DND-41 (cell line): ENCODE data around the gene TMEM39B.

Experiments
- ATAC-seq: fragments of 200-7000 bp; cut with Tn5 transposase; 3 replicates; pipeline ENCODE4 v1.9.1; 2021; ENCODE audit warnings: low read depth; ENCODE audit not compliant: insufficient read depth
- DNase-seq: peaks from one replicate; pipeline ENCODE4 v3.0.0-alpha.2; 2020
- H2AFZ ChIP-seq: 2 replicates; pipeline ENCODE4 v1.6.0; 2012; ENCODE audit warnings: low read depth, low read length
- H3K27ac ChIP-seq: 2 replicates; pipeline ENCODE4 v1.5.1; 2012; ENCODE audit warnings: low read length, inconsistent platforms
- H3K27me3 ChIP-seq: fragments of 200-600 bp; sonication (generic); 2 replicates; pipeline ENCODE4 v1.6.0; 2012; ENCODE audit warnings: low read length, mild to moderate bottlenecking, inconsistent platforms; ENCODE audit not compliant: insufficient read depth, poor library complexity
- H3K36me3 ChIP-seq: 2 replicates; pipeline ENCODE4 v1.5.1; 2012; ENCODE audit warnings: low read length, inconsistent platforms; ENCODE audit not compliant: insufficient read depth
- H3K4me1 ChIP-seq: 2 replicates; pipeline ENCODE4 v1.5.1; 2012; ENCODE audit warnings: mild to moderate bottlenecking, low read length; ENCODE audit not compliant: insufficient read depth
- H3K4me2 ChIP-seq: 2 replicates; pipeline ENCODE4 v1.6.0; 2012; ENCODE audit warnings: mild to moderate bottlenecking, moderate library complexity, low read length, inconsistent platforms; ENCODE audit not compliant: insufficient read depth
- H3K4me3 ChIP-seq, 2 experiments: fragments of 200-600 bp in 1 of 2; shearing (Covaris generic) in 1 of 2; 2 replicates each; pipeline ENCODE4 v1.5.1; 2012 to 2016; ENCODE audit warnings: inconsistent platforms in 2 of 2, low read length in 2 of 2, mild to moderate bottlenecking in 2 of 2, low read depth in 1 of 2, moderate library complexity in 1 of 2
- H3K79me2 ChIP-seq: 2 replicates; pipeline ENCODE4 v1.6.0; 2012; ENCODE audit warnings: low read length, inconsistent platforms; ENCODE audit not compliant: insufficient read depth
- H3K9ac ChIP-seq: 2 replicates; pipeline ENCODE4 v1.6.0; 2012; ENCODE audit warnings: low read depth, mild to moderate bottlenecking, inconsistent platforms, low read length, moderate library complexity
- H3K9me3 ChIP-seq: 2 replicates; pipeline ENCODE4 v1.5.1; 2012; ENCODE audit warnings: low read length, moderate library complexity, mild to moderate bottlenecking, inconsistent platforms; ENCODE audit not compliant: insufficient read depth, severe bottlenecking
- H4K20me1 ChIP-seq: 2 replicates; pipeline ENCODE4 v1.6.0; 2012; ENCODE audit warnings: low read length; ENCODE audit not compliant: insufficient read depth
- CTCF ChIP-seq: IDR thresholded peaks from 2 replicates; pipeline ENCODE4 v1.5.1; 2012; ENCODE audit warnings: borderline replicate concordance, low read length, moderate library complexity, mild to moderate bottlenecking; ENCODE audit not compliant: poor library complexity, severe bottlenecking; ENCODE audit errors: extremely low read depth
- EZH2 ChIP-seq: IDR thresholded peaks from 3 replicates; pipeline ENCODE4 v1.6.1; 2012; ENCODE audit warnings: borderline replicate concordance, low read depth, mild to moderate bottlenecking, moderate library complexity, low read length, inconsistent platforms; ENCODE audit not compliant: severe bottlenecking

The TMEM39B gene

DNA sequence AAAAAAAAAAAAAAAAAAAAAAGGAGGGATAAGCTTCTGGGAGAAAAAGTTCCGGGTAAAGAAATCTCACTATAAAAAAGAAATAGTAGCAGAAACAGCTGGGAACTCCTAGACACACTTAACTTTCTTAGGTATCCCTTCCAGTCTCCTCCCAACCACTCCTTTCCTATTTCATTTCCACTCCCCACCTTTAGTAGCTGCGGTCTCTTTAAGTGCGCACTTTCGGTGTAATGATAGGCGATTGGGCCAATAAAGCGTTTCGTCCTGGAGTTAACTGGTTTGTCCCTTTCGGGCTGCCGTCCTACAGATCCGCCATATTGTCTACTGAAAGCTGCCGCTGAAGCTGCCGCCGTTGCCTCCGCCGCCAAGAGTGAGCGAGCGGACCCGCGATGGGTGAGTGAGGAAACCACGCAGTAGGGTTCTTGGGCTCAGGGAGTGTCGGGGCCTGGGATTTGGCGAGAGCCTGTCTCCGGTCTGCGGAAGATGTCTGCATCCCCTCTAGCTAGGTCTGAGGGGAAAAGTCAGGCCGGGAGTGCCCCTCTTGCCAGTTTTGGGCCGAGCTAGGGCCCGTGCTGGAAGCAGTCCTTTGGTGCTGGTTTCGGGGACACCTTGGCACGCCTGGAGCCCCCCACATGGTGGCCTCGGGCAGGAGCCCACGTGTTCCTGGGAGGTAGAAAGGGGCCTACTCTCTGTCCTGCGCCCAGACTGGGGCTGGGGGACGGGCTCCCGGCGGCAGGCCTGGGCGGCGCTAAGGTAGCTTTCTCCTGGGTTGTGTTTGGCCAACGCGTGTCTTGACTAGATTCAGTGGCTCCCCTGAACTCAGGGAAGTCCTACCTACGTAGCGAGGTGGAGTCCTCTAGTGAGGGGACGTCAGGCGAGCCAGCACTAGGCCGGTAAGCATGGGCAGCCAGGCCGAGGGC is 35.3 kb downstream of the TMEM39B start, which contains the start of gene KPNA6:
KPNA6 (plus strand) TSS at position 315 of the 920 bp plus-strand sequence; CDS start at position 390, 75 bp downstream.
- Histone ChIP-seq H2AFZ (peak within 1 kb of the TSS; percentile 86), H3K4me1 (peaks cover 36% of the 10 kb centered on the region), H3K4me3 (peak within 1 kb of the TSS; percentile 80 to 90), H3K9me3 (no peaks in the 10 kb centered on the region), H3K27me3 (no peaks in the 10 kb centered on the region), H3K79me2 (peaks cover 52% of the 10 kb centered on the region), H3K36me3 (peaks cover 21% of the 10 kb centered on the region), H3K9ac (peak within 1 kb of the TSS; percentile 89), H3K4me2 (peak within 1 kb of the TSS; percentile 71), H3K27ac (peak within 1 kb of the TSS; percentile 85), H4K20me1 (peaks cover 32% of the 10 kb centered on the region)
- TF ChIP-seq CTCF (no peak), EZH2 (no peak)
- ATAC-seq: peak; percentile 78
- peak; percentile 95 for DNase-seq

DNA sequence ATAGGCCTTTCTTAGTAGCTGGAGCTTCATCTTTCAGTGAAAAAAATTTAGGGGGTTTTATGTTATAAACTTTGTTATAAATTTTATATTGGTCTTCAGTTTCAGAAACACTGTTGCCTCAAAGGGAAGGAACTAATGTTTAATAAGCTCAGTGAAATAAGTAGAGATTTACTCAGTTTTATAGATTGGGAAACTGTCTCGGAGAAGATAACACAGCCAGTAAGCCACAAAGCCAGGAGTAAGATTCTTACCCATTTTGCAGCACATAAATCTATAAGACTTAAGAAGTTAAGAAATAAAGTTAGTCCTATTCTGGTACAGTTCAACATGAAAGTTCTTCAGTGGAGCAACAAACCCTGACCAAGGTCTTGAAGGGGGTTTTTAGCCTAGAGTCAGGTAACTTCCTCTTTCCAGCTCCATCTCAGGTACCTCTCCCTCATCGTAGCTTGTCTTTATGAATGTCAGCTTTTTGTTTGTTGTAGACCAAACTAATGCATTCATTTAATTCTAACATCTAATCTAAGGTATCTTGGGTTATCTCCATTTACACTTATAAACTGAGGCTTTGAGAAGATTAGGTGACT is 38.4 kb downstream of the TMEM39B start:
- H3K9me3 ChIP-seq: no peaks in the 10 kb centered on the region
- H3K4me3 ChIP-seq: no peak overlapping the region
- ATAC-seq (no peak), DNase-seq (no peak)
- H3K27ac ChIP-seq: no peak overlapping the region
- H3K27me3 ChIP-seq: no peaks in the 10 kb centered on the region
- no peak overlapping the region for H2AFZ ChIP-seq
- TF ChIP-seq CTCF: no peak
- TF ChIP-seq EZH2: no peak
- peaks cover 83% of the 10 kb centered on the region for H3K79me2 ChIP-seq
- peak overlapping the region; percentile 1; the same call in 1 of the 2 replicates for H3K4me2 ChIP-seq
- H3K4me1 ChIP-seq: peaks cover 36% of the 10 kb centered on the region
- H3K9ac ChIP-seq: no peak overlapping the region
- H3K36me3 ChIP-seq: peaks cover 20% of the 10 kb centered on the region
- peaks cover 57% of the 10 kb centered on the region for H4K20me1 ChIP-seq

DNA sequence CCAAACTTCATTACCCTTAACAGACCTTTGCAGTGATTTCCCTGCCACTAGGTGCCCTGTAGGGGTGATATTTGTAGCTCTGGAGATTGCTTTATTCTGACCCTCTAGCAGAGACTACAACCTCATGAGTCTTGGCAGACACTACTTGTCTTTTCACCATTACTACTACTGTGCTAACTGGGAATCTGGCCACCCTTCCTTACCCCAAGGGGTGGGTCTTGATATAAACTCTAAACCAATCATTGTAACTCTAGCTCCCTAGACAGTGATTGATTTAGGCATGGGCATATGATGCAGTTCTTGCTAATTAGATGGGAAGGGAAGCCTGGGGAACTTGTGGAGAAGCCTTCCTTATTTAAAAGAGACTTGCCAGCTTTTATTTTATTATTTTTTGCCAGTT is 39.0 kb downstream of the TMEM39B start:
- H2AFZ ChIP-seq: no peak overlapping the region
- peaks cover 63% of the 10 kb centered on the region for H4K20me1 ChIP-seq
- ATAC-seq: no peak
- no peak overlapping the region for H3K27ac ChIP-seq
- H3K9me3 ChIP-seq: no peaks in the 10 kb centered on the region
- H3K4me1 ChIP-seq: peaks cover 36% of the 10 kb centered on the region
- TF ChIP-seq EZH2: no peak
- TF ChIP-seq CTCF: no peak
- H3K27me3 ChIP-seq: no peaks in the 10 kb centered on the region
- H3K9ac ChIP-seq: no peak overlapping the region
- peak overlapping the region; percentile 1; the same call in 1 of the 2 replicates for H3K4me2 ChIP-seq
- H3K36me3 ChIP-seq: peaks cover 20% of the 10 kb centered on the region
- no peak overlapping the region for H3K4me3 ChIP-seq
- DNase-seq: no peak
- H3K79me2 ChIP-seq: peaks cover 90% of the 10 kb centered on the region
